NT2/D1 (cell line): ENCODE results near the gene CCDC24.

Experiments
- DNase-seq: peaks from one replicate; pipeline ENCODE4 v3.0.0-alpha.2; 2011; ENCODE audit warnings: low read depth, low spot score
- H3K27me3 ChIP-seq: 2 replicates; pipeline ENCODE4 v1.6.0; 2011; ENCODE audit warnings: mild to moderate bottlenecking; ENCODE audit not compliant: insufficient read length, insufficient read depth
- H3K36me3 ChIP-seq: 2 replicates; pipeline ENCODE4 v1.6.1; 2011; ENCODE audit warnings: mild to moderate bottlenecking, low read length, mixed read lengths; ENCODE audit not compliant: insufficient read depth, insufficient read length
- H3K4me1 ChIP-seq: 2 replicates; pipeline ENCODE4 v1.5.1; 2011; ENCODE audit not compliant: insufficient read depth, insufficient read length
- H3K4me3 ChIP-seq: 2 replicates; pipeline ENCODE4 v1.5.1; 2011; ENCODE audit warnings: low read depth; ENCODE audit not compliant: insufficient read length
- H3K9ac ChIP-seq: 2 replicates; pipeline ENCODE4 v1.6.0; 2011; ENCODE audit warnings: low read depth; ENCODE audit not compliant: insufficient read length
- H3K9me3 ChIP-seq: 2 replicates; pipeline ENCODE4 v1.5.1; 2011; ENCODE audit warnings: mild to moderate bottlenecking, low read length; ENCODE audit not compliant: insufficient read depth
- SUZ12 ChIP-seq: IDR thresholded peaks from 2 replicates; pipeline ENCODE4 v1.6.1; 2011; ENCODE audit not compliant: insufficient read length, insufficient read depth; ENCODE audit errors: extremely low read depth
- YY1 ChIP-seq: IDR thresholded peaks from 2 replicates; pipeline ENCODE4 v1.6.1; 2011; ENCODE audit not compliant: insufficient read length, insufficient read depth
- ZNF274 ChIP-seq: IDR thresholded peaks from 2 replicates; pipeline ENCODE4 v1.6.1; 2011; ENCODE audit warnings: mild to moderate bottlenecking, low read depth, low read length

Gene CCDC24

DNA sequence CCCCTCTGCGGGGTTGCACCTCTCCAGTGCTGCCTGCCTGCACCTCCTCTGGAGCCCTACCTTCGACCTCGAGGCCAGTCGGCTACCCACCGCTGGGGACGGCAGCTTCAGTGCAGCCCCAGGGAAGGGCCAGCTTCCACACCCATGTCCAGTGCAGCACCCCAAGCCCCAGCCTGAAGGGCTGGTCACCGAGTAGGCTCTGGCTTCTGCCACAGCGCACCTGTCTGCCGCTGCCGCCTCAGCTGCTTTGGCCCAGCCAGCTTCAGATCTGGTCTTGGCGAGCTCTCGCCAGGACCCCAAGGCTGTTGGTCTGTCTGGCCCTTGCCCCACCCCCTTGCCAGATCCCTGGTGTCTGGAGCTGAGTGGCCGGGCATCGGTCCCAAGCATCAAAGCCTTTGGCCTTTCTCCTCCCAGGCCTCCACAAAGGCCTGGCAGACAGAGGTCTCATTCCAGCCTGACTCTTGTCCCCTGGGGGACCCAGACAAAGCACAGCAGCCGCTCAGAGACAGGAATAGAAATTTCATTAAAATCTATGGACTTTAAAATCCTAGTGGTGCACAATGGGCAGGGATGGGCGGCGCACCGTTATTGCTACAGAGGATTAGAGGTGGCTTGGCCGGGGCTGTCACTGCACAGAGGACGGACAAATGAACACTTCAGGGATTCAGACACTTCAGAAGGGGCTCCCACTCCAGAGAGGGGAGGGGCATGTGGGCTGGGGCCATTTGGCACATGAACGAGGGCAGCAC, 4.8 kb downstream of the CCDC24 start:
- Histone ChIP-seq H3K4me3 (no peak overlapping the region), H3K9me3 (no peaks in the 10 kb centered on the region), H3K4me1 (peaks cover 32% of the 10 kb centered on the region), H3K27me3 (no peaks in the 10 kb centered on the region), H3K9ac (peak overlapping the region; percentile 13), H3K36me3 (peaks cover 30% of the 10 kb centered on the region)
- TF ChIP-seq ZNF274 (no peak), YY1 (no peak), SUZ12 (no peak)
- no peak for DNase-seq

DNA sequence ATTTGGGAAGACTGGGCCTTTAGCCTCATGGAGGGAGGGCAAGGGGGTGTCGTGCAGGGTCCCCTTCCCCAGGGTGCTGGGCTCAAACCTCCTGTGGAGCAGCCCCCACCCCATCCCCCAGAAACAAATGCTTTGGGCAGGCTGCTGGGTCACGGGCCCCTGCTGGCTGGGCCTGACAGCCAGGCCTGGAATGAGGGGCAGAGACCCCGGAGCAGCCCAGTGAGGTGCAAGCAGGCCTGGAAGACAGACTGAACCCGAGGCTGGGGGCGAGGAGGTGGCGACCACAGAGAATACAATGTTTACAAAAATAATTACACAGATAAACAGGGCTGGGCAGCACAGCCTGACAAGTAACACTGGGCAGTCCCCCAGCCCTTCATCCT, 5.3 kb downstream of the CCDC24 start:
- TF ChIP-seq YY1 (no peak), ZNF274 (no peak), SUZ12 (no peak)
- H3K36me3 ChIP-seq = peaks cover 35% of the 10 kb centered on the region
- H3K4me1 ChIP-seq = peaks cover 32% of the 10 kb centered on the region
- no peaks in the 10 kb centered on the region for H3K9me3 ChIP-seq
- H3K9ac ChIP-seq = no peak overlapping the region
- H3K27me3 ChIP-seq = no peaks in the 10 kb centered on the region
- DNase-seq = no peak
- no peak overlapping the region for H3K4me3 ChIP-seq

DNA sequence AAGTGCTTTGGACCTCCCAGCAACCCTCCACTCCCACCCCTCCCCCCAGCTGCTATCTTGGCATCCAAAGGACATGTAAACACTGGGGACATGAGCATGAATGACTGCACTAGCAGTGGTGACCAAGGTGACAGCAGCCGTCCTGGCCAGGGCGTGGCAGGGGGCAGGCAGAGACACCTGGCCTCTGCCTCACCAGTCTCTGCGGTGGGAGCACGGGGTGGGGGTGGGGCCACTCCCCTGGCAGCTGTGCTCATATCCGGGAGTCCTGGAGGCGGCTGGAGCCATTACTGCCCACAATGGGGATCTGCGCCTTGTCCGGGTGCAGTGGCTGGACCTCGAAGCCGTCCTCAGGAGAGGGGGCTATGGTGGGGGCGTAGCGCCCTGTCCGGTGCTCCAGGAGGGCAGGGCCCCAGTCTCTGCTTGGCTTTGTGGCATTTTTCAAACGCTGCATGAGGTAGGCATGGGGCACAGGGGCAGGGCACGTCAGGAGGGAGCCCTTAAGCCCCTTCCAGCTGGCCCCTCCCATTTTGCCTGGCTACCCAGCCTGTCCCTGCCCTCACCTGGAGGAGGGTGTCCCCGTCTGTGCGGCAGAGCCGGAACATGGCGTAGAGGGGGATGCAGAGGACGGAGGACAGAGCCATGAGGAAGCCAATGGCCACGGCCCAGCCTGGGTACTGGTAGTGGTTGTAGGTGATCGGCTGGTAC, 6.0 kb downstream of the CCDC24 start:
- DNase-seq = no peak
- Histone ChIP-seq H3K4me3 (no peak overlapping the region), H3K9me3 (no peaks in the 10 kb centered on the region), H3K36me3 (peaks cover 39% of the 10 kb centered on the region), H3K9ac (peak overlapping the region; percentile 27), H3K4me1 (peaks cover 28% of the 10 kb centered on the region), H3K27me3 (no peaks in the 10 kb centered on the region)
- no peak for TF ChIP-seq YY1
- no peak for TF ChIP-seq ZNF274
- TF ChIP-seq SUZ12 = no peak

DNA sequence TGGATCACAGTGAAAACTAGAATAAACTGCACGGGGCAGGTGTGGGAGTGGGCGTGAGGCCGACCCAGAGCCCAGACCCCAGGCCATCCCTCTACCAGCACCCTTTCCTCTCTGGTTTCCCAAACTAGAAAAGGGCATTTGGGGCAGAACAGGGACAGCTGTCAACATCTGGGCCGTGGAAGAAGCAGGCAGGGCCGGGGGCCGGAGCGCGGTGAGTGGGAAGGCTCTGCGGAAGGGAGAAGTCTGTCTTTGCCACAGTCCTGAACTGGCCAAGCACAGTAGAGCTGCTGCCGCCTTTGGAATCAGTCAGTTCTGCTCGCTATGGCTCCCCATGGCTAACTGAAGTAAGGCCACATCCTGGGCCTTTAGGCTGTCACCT, 6.6 kb downstream of the CCDC24 start:
- no peaks in the 10 kb centered on the region for H3K9me3 ChIP-seq
- no peak overlapping the region for H3K9ac ChIP-seq
- no peak for DNase-seq
- no peak overlapping the region for H3K4me3 ChIP-seq
- TF ChIP-seq ZNF274 (no peak), SUZ12 (no peak), YY1 (no peak)
- peaks cover 42% of the 10 kb centered on the region for H3K36me3 ChIP-seq
- peaks cover 23% of the 10 kb centered on the region for H3K4me1 ChIP-seq
- no peaks in the 10 kb centered on the region for H3K27me3 ChIP-seq

DNA sequence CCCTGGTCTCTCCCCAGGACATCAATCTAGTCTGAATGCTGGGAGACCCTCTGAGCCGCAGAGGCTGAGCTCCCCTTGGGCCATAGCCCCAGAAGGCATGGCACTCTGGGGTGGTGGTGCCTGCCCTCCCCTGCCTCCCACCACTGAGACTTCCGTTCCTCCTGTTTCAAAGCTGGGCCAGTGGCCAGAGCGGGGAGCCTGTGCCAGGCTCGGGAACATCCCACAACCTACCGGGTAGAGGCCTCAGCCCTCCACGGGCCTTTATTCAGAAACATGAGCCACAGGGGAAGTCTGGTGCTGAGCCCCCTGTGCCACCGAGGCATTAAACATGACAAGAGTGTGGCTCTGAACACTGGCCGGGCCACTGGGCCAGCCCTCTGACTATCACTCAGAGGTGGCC, 8.1 kb downstream of the CCDC24 start:
- TF ChIP-seq YY1 (no peak), ZNF274 (no peak), SUZ12 (no peak)

DNA sequence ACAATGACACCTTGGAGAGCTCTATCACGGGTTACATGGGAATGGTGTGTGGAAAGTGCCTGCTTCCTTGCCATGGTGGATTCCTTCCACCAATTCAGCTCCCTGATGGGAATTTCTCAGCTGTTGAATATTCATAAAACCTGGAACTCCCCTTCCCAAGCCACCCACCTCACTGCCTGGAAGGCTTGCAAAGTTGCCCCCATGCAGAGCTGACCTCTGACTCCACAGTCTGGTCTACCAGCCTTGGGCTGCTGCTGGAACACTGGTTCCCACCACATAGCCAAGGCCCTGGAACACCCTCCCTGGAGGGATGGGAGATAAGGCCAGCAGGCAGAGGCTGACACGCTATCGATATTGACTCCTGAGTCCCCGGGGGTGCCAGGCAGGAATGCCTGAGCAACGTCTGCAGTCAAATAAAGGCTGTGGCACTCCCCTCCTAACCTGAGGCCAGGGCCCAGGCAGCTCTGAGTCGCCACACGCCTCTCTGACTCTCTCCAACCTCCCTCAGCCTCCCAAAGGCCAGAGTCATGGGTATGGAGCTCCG, 8.8 kb downstream of the CCDC24 start:
- H3K9me3 ChIP-seq = no peaks in the 10 kb centered on the region
- no peak for TF ChIP-seq YY1
- TF ChIP-seq ZNF274 = no peak
- TF ChIP-seq SUZ12 = no peak
- peaks cover 47% of the 10 kb centered on the region for H3K36me3 ChIP-seq
- no peaks in the 10 kb centered on the region for H3K27me3 ChIP-seq
- H3K4me1 ChIP-seq = peaks cover 18% of the 10 kb centered on the region
- no peak overlapping the region for H3K9ac ChIP-seq
- H3K4me3 ChIP-seq = no peak overlapping the region
- DNase-seq = no peak

More for the DNA sequence above, 8.1 kb downstream of the CCDC24 start:
- Histone ChIP-seq H3K36me3 (peaks cover 42% of the 10 kb centered on the region), H3K9ac (no peak overlapping the region), H3K27me3 (no peaks in the 10 kb centered on the region), H3K4me3 (no peak overlapping the region), H3K4me1 (peaks cover 23% of the 10 kb centered on the region), H3K9me3 (no peaks in the 10 kb centered on the region)
- DNase-seq = no peak

DNA sequence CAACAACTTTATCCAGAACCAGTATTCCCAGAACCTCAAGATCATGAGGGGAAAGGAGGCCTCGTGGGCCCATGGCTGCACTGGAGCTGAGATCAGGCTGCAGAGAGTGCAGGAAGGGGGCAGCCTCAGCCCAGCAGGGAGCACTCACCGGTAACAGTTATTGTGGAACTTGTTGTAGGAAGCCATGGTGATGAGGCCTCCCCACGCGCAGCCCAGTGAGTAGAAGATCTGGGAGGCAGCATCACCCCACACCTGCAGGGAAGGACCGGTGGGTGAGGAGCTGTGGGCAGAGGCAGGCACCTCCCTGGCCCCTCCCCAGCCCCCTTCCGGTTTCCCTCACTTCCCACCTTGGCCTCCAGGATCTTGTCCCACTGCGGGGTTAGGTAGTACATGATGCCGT, 10.8 kb downstream of the CCDC24 start:
- no peak for TF ChIP-seq YY1
- TF ChIP-seq ZNF274 = no peak
- TF ChIP-seq SUZ12 = no peak
- no peak for DNase-seq

More for the DNA sequence above, 10.8 kb downstream of the CCDC24 start:
- Histone ChIP-seq H3K9me3 (no peaks in the 10 kb centered on the region), H3K27me3 (no peaks in the 10 kb centered on the region), H3K4me3 (no peak overlapping the region), H3K36me3 (peaks cover 46% of the 10 kb centered on the region), H3K9ac (no peak overlapping the region), H3K4me1 (peaks cover 15% of the 10 kb centered on the region)
